ENCODE measurements around the gene LTB4R2.

LTB4R2 gene

DNA sequence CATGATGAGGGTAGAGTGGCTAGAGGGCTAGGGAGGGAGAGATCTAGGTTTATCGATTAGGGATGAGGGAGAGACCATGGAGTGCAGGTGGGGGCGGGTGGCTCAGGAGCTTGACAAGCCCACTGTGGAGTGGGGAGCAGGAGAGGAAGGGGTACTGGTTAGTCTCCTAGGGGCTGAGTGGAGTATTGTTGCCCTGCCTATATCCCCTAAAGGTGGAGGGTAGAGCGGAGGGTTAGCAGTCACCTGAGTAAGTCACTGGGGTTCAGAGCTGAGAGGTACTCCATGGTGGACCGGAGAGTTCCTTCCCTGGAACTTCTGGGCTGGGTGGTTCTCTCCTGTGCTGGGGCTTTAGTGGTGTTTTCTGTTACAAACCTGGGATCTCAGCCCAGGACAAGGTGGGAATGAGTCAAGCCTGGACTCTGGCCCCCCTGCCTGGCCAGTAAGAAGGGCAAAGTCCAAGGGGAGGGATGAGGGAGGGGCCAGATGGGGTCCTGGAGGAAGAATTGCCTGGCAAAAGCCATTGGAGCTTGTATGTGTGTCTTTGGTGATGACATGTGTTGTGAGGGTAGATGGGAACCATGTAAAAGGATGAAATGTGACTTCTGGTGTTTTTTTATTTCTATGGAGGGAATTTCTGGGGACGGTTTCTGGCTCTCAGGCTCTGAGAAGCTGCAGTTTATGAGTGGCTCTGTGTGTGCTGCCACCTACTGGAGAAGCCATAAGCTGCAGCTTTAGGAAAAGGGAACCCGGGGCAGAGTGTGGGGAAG, 2.2 kb upstream of the LTB4R2 start, which contains the start of gene CIDEB:
CIDEB (minus strand) TSS at position 403 of the 767 bp plus-strand sequence; CDS start at position 284, 119 bp downstream.
- Histone ChIP-seq H3K36me3 (ENCODE audit: control insufficient read depth in 2 of 2, insufficient read depth in 1 of 2, low read length in 2 of 2) (peaks cover 20 to 92% of the 10 kb centered on the region in 2 experiments), H3K4me3 (ENCODE audit: low read depth, low read length) (no peak within 1 kb of the TSS), H3K27ac (ENCODE audit: extremely low read depth, low read depth, low read length) (no peak within 1 kb of the TSS), H3K4me1 (ENCODE audit: control insufficient read depth, insufficient read depth, low read length) (no peaks in the 10 kb centered on the region), H3K9me3 (ENCODE audit: control insufficient read depth, insufficient read depth, low read depth, low read length) (no peaks in the 10 kb centered on the region)
- ChIA-PET CTCF (interaction anchor here (0.6 to 5.1 kb wide), 45 partner anchors 9 to 683 kb away, joined by 3 to 70 read pairs (median 4); partner anchors contain the start of genes CBLN3, CHMP4A, DHRS1 and KHNYN), POLR2A (interaction anchor here (0.8 to 2.7 kb wide), 15 partner anchors 8 to 193 kb away, joined by 3 to 15 read pairs (median 3); partner anchors contain the start of genes CBLN3, DCAF11, DHRS1 and KHNYN)
- TF ChIP-seq ZNF221 (tag by site-specific recombination; IDR thresholded peaks at IDR 0.05; ENCODE audit: borderline replicate concordance) (no peak), HOXD13 (CRISPR knock-in tag; IDR thresholded peaks at IDR 0.05; ENCODE audit: borderline replicate concordance) (no peak), ZBTB20 (tag by site-specific recombination; IDR thresholded peaks at IDR 0.05) (peak; percentile 85), SP7 (tag by site-specific recombination; IDR thresholded peaks at IDR 0.05) (0 out of 2 replicates have a peak, but pooled peaks have one; percentile 10), ZNF157 (tag by site-specific recombination; IDR thresholded peaks at IDR 0.05) (no peak), ZNF548 (tag by site-specific recombination; IDR thresholded peaks at IDR 0.05) (no peak), BCL11B (tag by site-specific recombination; IDR thresholded peaks at IDR 0.05; ENCODE audit: low read depth) (no peak), ZNF350 (tag by site-specific recombination; IDR thresholded peaks at IDR 0.05) (no peak), MEIS1 (CRISPR knock-in tag; IDR thresholded peaks at IDR 0.05; ENCODE audit: borderline replicate concordance) (no peak), GLIS1 (tag by site-specific recombination; IDR thresholded peaks at IDR 0.05) (0 out of 2 replicates have a peak, but pooled peaks have one; percentile 16), ZNF596 (tag by site-specific recombination; IDR thresholded peaks at IDR 0.05) (no peak), ZNF274 (IDR thresholded peaks at IDR 0.05; ENCODE audit: low read length) (no peak), ZNF274 (tag by site-specific recombination; IDR thresholded peaks at IDR 0.05; ENCODE audit: borderline replicate concordance) (no peak), ZNF529 (tag by site-specific recombination; IDR thresholded peaks at IDR 0.05; ENCODE audit: insufficient replicate concordance) (no peak), ZNF660 (tag by site-specific recombination; IDR thresholded peaks at IDR 0.05) (no peak), ZNF2 (tag by site-specific recombination; IDR thresholded peaks at IDR 0.05) (no peak), ZNF341 (tag by site-specific recombination; IDR thresholded peaks at IDR 0.05; ENCODE audit: low read depth) (no peak), IKZF3 (tag by site-specific recombination; IDR thresholded peaks at IDR 0.05) (no peak), ZNF169 (tag by site-specific recombination; IDR thresholded peaks at IDR 0.05) (no peak), ZNF211 (tag by site-specific recombination; IDR thresholded peaks at IDR 0.05; ENCODE audit: low read depth) (no peak), ZNF394 (tag by site-specific recombination; IDR thresholded peaks at IDR 0.05; ENCODE audit: borderline replicate concordance) (no peak), ZNF701 (tag by site-specific recombination; IDR thresholded peaks at IDR 0.05) (no peak), ZNF600 (tag by site-specific recombination; IDR thresholded peaks at IDR 0.05) (0 out of 2 replicates have a peak, but pooled peaks have one; percentile 9), ZNF335 (tag by site-specific recombination; conservative IDR thresholded peaks at IDR 0.05) (no peak), ZNF248 (tag by site-specific recombination; IDR thresholded peaks at IDR 0.05) (no peak), ZNF138 (tag by site-specific recombination; IDR thresholded peaks at IDR 0.05; ENCODE audit: borderline replicate concordance) (no peak), REPIN1 (tag by site-specific recombination; IDR thresholded peaks at IDR 0.05; ENCODE audit: low read depth) (no peak), ZEB2 (tag by site-specific recombination; IDR thresholded peaks at IDR 0.05) (no peak), ZNF76 (tag by site-specific recombination; IDR thresholded peaks at IDR 0.05; ENCODE audit: borderline replicate concordance, low read depth) (peak; percentile 33; the same call in 1 of the 2 replicates)
- TF ChIP-seq, protein P1, sequence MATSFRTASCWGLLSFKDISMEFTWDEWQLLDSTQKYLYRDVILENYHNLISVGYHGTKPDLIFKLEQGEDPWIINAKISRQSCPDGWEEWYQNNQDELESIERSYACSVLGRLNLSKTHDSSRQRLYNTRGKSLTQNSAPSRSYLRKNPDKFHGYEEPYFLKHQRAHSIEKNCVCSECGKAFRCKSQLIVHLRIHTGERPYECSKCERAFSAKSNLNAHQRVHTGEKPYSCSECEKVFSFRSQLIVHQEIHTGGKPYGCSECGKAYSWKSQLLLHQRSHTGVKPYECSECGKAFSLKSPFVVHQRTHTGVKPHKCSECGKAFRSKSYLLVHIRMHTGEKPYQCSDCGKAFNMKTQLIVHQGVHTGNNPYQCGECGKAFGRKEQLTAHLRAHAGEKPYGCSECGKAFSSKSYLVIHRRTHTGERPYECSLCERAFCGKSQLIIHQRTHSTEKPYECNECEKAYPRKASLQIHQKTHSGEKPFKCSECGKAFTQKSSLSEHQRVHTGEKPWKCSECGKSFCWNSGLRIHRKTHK (tag by site-specific recombination; IDR thresholded peaks at IDR 0.05) = no peak
- TF ChIP-seq, protein P2, sequence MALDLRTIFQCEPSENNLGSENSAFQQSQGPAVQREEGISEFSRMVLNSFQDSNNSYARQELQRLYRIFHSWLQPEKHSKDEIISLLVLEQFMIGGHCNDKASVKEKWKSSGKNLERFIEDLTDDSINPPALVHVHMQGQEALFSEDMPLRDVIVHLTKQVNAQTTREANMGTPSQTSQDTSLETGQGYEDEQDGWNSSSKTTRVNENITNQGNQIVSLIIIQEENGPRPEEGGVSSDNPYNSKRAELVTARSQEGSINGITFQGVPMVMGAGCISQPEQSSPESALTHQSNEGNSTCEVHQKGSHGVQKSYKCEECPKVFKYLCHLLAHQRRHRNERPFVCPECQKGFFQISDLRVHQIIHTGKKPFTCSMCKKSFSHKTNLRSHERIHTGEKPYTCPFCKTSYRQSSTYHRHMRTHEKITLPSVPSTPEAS (tag by site-specific recombination; IDR thresholded peaks at IDR 0.05) = no peak
- TF ChIP-seq, protein P3, sequence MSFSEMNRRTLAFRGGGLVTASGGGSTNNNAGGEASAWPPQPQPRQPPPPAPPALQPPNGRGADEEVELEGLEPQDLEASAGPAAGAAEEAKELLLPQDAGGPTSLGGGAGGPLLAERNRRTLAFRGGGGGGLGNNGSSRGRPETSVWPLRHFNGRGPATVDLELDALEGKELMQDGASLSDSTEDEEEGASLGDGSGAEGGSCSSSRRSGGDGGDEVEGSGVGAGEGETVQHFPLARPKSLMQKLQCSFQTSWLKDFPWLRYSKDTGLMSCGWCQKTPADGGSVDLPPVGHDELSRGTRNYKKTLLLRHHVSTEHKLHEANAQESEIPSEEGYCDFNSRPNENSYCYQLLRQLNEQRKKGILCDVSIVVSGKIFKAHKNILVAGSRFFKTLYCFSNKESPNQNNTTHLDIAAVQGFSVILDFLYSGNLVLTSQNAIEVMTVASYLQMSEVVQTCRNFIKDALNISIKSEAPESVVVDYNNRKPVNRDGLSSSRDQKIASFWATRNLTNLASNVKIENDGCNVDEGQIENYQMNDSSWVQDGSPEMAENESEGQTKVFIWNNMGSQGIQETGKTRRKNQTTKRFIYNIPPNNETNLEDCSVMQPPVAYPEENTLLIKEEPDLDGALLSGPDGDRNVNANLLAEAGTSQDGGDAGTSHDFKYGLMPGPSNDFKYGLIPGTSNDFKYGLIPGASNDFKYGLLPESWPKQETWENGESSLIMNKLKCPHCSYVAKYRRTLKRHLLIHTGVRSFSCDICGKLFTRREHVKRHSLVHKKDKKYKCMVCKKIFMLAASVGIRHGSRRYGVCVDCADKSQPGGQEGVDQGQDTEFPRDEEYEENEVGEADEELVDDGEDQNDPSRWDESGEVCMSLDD (tag by site-specific recombination; IDR thresholded peaks at IDR 0.05) = no peak
- TF ChIP-seq, protein P4, sequence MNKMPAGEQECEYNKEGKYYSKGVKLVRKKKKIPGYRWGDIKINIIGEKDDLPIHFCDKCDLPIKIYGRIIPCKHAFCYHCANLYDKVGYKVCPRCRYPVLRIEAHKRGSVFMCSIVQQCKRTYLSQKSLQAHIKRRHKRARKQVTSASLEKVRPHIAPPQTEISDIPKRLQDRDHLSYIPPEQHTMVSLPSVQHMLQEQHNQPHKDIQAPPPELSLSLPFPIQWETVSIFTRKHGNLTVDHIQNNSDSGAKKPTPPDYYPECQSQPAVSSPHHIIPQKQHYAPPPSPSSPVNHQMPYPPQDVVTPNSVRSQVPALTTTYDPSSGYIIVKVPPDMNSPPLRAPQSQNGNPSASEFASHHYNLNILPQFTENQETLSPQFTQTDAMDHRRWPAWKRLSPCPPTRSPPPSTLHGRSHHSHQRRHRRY (tag by site-specific recombination; IDR thresholded peaks at IDR 0.05) = no peak
